Neural cell (in vitro differentiated cells): ENCODE measurements around the gene NAA11.

Experiments used
- CTCF ChIP-seq: fragments of 450-650 bp; IDR thresholded peaks from 2 replicates; pipeline ENCODE4 v1.5.1; 2014; ENCODE audit warnings: antibody characterized with exemption, mild to moderate bottlenecking, moderate library complexity; ENCODE audit not compliant: poor library complexity, severe bottlenecking
- EP300 ChIP-seq: fragments of 450-650 bp; conservative IDR thresholded peaks from 2 replicates; pipeline ENCODE4 v1.6.1; 2014; ENCODE audit warnings: antibody characterized with exemption, mild to moderate bottlenecking, moderate library complexity; ENCODE audit not compliant: poor library complexity, severe bottlenecking
- EZH2 ChIP-seq: fragments of 200-600, 300-800 bp; shearing (Covaris generic), sonication (generic); IDR thresholded peaks from 2 replicates; pipeline ENCODE4 v1.6.1; 2014; ENCODE audit warnings: antibody characterized with exemption, low read length, borderline replicate concordance, mild to moderate bottlenecking; ENCODE audit not compliant: insufficient read depth, poor library complexity, severe bottlenecking
- MXI1 ChIP-seq: fragments of 450-650 bp; conservative IDR thresholded peaks from 2 replicates; pipeline ENCODE4 v1.6.1; 2014; ENCODE audit warnings: antibody characterized with exemption, mild to moderate bottlenecking; ENCODE audit not compliant: poor library complexity, severe bottlenecking
- POLR2AphosphoS5 ChIP-seq: IDR thresholded peaks from 2 replicates; pipeline ENCODE4 v1.6.1; 2012
- RAD21 ChIP-seq: fragments of 450-650 bp; conservative IDR thresholded peaks from 2 replicates; pipeline ENCODE4 v1.6.1; 2014; ENCODE audit warnings: antibody characterized with exemption, mild to moderate bottlenecking, moderate library complexity
- REST ChIP-seq: IDR thresholded peaks from 2 replicates; pipeline ENCODE4 v1.6.1; 2012; ENCODE audit warnings: borderline replicate concordance
- SMC3 ChIP-seq: fragments of 450-650 bp; conservative IDR thresholded peaks from 2 replicates; pipeline ENCODE4 v1.6.1; 2014; ENCODE audit warnings: antibody characterized with exemption, mild to moderate bottlenecking, moderate library complexity; ENCODE audit not compliant: poor library complexity

- no peak for TF ChIP-seq EP300
- TF ChIP-seq CTCF: no peak
- TF ChIP-seq POLR2AphosphoS5: no peak
- no peak for TF ChIP-seq RAD21
- TF ChIP-seq EZH2: no peak
- no peak for TF ChIP-seq REST
- TF ChIP-seq SMC3: no peak
- no peak for TF ChIP-seq MXI1
Measured at GRCh38 chr4:79272126-79272525, 53.7 kb downstream of the NAA11 start.
